Testis (tissue), 2 donors: ENCODE results near the gene MSMP.

Source experiments
- CTCF ChIP-seq, 3 experiments: fragments of 450-650 bp in 2 of 3; fragments of 200-600 bp in 1 of 3; sonication (generic) in 1 of 3; IDR thresholded peaks; one replicate each; pipeline ENCODE4 v1.5.1; 2016 to 2019; ENCODE audit warnings: antibody characterized with exemption in 3 of 3, mild to moderate bottlenecking in 2 of 3, moderate library complexity in 1 of 3
- POLR2A ChIP-seq: fragments of 450-650 bp; IDR thresholded peaks from one replicate; pipeline ENCODE4 v1.6.1; 2017; ENCODE audit warnings: antibody characterized with exemption, mild to moderate bottlenecking, moderate library complexity

GRCh38 chr9:35705836-35706430 is 48.1 kb downstream of the MSMP start:
- TF ChIP-seq POLR2A (no peak), CTCF (IDR thresholded peaks at IDR 0.05) (no peak)
